HUES6 (cell line): ENCODE data around the gene SEPSECS.
"Not testable (repeated sequence)": the region's sequence is repeated elsewhere in the genome, so short reads cannot be mapped to it uniquely, and the experiment has no call there.

ENCODE experiments used
- H3K27ac ChIP-seq: 2 replicates; pipeline ENCODE4 v1.7.0; 2013; ENCODE audit warnings: low read depth, mild to moderate bottlenecking, low read length, inconsistent platforms
- H3K27me3 ChIP-seq: 2 replicates; pipeline ENCODE4 v1.6.1; 2013; ENCODE audit warnings: low read length; ENCODE audit not compliant: control insufficient read depth, insufficient read depth
- H3K36me3 ChIP-seq: 2 replicates; pipeline ENCODE4 v1.6.1; 2013; ENCODE audit warnings: low read length; ENCODE audit not compliant: control insufficient read depth, insufficient read depth
- H3K4me1 ChIP-seq: 2 replicates; pipeline ENCODE4 v1.6.1; 2013; ENCODE audit warnings: low read length; ENCODE audit not compliant: control insufficient read depth, insufficient read depth
- H3K4me3 ChIP-seq: 2 replicates; pipeline ENCODE4 v1.5.1; 2013; ENCODE audit warnings: low read depth, low read length
- H3K9ac ChIP-seq: one replicate; pipeline ENCODE4 v1.6.1; 2013; ENCODE audit warnings: mild to moderate bottlenecking, low read length
- H3K9me3 ChIP-seq: 2 replicates; pipeline ENCODE4 v1.6.1; 2013; ENCODE audit warnings: low read depth, low read length; ENCODE audit not compliant: control insufficient read depth, insufficient read depth

The SEPSECS gene

DNA sequence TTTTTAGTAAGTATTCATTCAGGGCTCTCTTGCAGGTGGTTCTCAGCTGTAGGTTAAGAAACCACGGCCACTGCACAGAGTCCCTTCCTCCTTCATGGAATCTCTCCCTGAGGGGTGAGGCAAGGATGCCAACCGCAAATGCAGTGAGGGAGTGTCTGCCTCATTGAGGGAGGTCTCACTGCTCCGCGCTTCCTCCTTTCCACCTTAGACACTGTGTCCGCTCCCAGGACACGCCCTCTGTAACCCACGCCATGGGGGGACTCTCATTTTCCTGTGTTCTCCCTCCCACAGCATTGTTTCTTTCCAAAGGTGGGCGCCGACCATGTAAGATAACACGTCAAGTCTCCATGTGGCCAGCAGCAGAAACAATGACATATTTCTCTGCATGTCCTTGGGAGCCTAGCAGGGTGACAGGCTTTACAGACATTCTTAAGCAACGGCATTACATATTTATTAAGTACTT is 63.2 kb downstream of the SEPSECS start:
- Histone ChIP-seq H3K9me3 (peaks cover 23% of the 10 kb centered on the region), H3K4me1 (peaks cover 11% of the 10 kb centered on the region), H3K27me3 (no peaks in the 10 kb centered on the region), H3K9ac (no peak overlapping the region), H3K4me3 (no peak overlapping the region), H3K27ac (no peak overlapping the region), H3K36me3 (no peaks in the 10 kb centered on the region)

- Histone ChIP-seq H3K27me3 (no peaks in the 10 kb centered on the region), H3K4me3 (no peak overlapping the region), H3K36me3 (no peaks in the 10 kb centered on the region), H3K27ac (no peak overlapping the region), H3K9me3 (peaks cover 17% of the 10 kb centered on the region), H3K4me1 (peaks cover 15% of the 10 kb centered on the region), H3K9ac (no peak overlapping the region)
Observed at GRCh38 chr4:25096251-25096980, 63.8 kb downstream of the SEPSECS start.

DNA sequence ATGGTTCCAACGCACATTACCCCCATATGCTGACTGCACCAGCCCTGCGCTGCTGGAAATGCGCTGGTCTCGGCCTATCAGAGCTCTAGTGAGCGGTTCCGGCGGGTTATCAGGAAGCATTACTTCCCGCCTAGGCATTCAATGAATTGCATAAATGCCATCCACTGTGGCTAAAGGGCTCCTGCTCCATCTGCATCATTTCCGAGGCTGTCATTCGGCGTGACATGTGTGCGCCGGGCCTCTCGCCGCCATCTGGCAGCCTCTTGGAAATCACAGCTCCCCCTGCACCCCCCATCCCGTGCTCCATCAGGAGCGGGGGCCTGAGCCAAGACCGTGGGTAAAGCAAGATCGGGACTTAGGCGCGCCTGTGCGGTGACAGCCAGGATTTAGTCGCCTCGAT is 64.4 kb downstream of the SEPSECS start:
- no peak overlapping the region for H3K9ac ChIP-seq
- no peak overlapping the region for H3K27ac ChIP-seq
- no peaks in the 10 kb centered on the region for H3K27me3 ChIP-seq
- H3K4me3 ChIP-seq = no peak overlapping the region
- H3K4me1 ChIP-seq = peaks cover 15% of the 10 kb centered on the region
- H3K36me3 ChIP-seq = no peaks in the 10 kb centered on the region
- H3K9me3 ChIP-seq = peaks cover 17% of the 10 kb centered on the region

DNA sequence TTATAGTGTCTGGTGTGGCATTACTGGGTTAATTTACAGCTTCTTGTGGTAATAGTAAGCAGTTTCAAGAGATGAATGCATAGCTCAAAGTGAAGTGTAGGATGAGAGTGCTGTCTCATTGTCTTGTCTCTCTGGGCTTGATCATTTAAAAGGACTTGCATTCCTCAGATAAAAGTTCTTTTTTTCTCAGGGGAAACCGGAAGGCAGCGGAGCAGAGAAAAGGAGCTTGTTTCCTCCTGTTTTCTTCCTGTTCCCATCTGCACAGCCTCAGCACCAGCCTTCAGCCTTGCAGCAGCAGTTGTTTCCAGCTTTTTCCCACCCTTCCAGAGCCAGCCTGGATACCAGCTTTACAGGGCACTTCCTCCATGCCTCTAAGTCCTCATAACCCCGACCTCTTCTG is 68.1 kb downstream of the SEPSECS start:
- Histone ChIP-seq H3K27ac (no peak overlapping the region), H3K4me1 (peaks cover 12% of the 10 kb centered on the region), H3K27me3 (no peaks in the 10 kb centered on the region), H3K9ac (no peak overlapping the region), H3K4me3 (no peak overlapping the region), H3K36me3 (no peaks in the 10 kb centered on the region), H3K9me3 (peaks cover 17% of the 10 kb centered on the region)

DNA sequence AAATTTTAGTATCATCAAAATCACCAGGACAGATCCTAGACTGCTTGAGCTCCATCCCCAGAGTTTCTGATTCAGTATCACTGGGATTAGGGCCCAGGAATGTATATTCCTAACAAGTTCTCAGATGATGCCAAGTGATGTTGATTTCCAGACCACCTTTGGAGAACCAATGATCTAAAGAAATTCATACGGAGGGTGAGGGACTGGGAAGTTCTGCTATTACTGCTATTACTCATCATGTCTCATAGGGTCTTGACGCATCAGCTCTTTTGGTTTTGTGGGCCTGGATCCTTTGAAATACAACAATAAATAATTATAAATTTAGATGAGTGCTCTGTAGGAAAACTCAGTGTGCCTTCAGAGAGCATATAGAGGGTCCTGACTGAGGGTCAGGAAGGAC is 69.7 kb downstream of the SEPSECS start:
- Histone ChIP-seq H3K9ac (no peak overlapping the region), H3K4me3 (no peak overlapping the region), H3K27me3 (no peaks in the 10 kb centered on the region)

GRCh38 chr4:25089051-25089763 is 71.0 kb downstream of the SEPSECS start:
- H3K27me3 ChIP-seq = no peaks in the 10 kb centered on the region
- H3K27ac ChIP-seq = no peak overlapping the region
- H3K36me3 ChIP-seq = no peaks in the 10 kb centered on the region
- peaks cover 13% of the 10 kb centered on the region for H3K9me3 ChIP-seq
- peaks cover 8% of the 10 kb centered on the region for H3K4me1 ChIP-seq
- no peak overlapping the region for H3K9ac ChIP-seq
- H3K4me3 ChIP-seq = no peak overlapping the region

More for the DNA sequence above, 69.7 kb downstream of the SEPSECS start:
- Histone ChIP-seq H3K9me3 (peaks cover 17% of the 10 kb centered on the region), H3K36me3 (no peaks in the 10 kb centered on the region), H3K4me1 (peaks cover 10% of the 10 kb centered on the region), H3K27ac (no peak overlapping the region)

GRCh38 chr4:25088093-25088952 is 71.9 kb downstream of the SEPSECS start:
- Histone ChIP-seq H3K9ac (no peak overlapping the region), H3K4me3 (no peak overlapping the region), H3K9me3 (peaks cover 4% of the 10 kb centered on the region), H3K27ac (no peak overlapping the region), H3K27me3 (no peaks in the 10 kb centered on the region), H3K4me1 (peaks cover 8% of the 10 kb centered on the region), H3K36me3 (no peaks in the 10 kb centered on the region)

GRCh38 chr4:25085671-25086070 is 74.6 kb downstream of the SEPSECS start:
- Histone ChIP-seq H3K9me3 (no peaks in the 10 kb centered on the region), H3K27me3 (no peaks in the 10 kb centered on the region), H3K36me3 (no peaks in the 10 kb centered on the region), H3K4me3 (no peak overlapping the region), H3K4me1 (no peaks in the 10 kb centered on the region; the same call in 1 of the 2 replicates), H3K27ac (no peak overlapping the region), H3K9ac (no peak overlapping the region)

DNA sequence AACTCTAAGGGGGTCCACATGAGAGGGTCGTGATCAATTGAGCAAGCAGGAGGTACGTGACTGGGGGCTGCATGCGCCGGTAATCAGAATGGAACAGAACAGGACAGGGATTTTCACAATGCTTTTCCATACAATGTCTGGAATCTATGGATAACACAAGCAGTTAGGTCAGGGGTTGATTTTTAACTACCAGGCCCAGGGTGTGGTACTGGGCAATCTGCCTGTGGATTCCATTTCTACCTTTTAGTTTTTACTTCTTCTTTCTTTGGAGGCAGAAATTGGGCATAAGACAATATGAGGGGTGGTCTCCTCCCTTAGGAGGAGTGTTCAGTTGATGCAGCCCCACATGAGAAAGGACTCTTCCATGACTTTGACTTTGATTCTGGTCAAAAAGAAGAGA is 76.8 kb downstream of the SEPSECS start:
- H3K27me3 ChIP-seq, H3K27ac ChIP-seq, H3K4me1 ChIP-seq: not testable (repeated sequence)

DNA sequence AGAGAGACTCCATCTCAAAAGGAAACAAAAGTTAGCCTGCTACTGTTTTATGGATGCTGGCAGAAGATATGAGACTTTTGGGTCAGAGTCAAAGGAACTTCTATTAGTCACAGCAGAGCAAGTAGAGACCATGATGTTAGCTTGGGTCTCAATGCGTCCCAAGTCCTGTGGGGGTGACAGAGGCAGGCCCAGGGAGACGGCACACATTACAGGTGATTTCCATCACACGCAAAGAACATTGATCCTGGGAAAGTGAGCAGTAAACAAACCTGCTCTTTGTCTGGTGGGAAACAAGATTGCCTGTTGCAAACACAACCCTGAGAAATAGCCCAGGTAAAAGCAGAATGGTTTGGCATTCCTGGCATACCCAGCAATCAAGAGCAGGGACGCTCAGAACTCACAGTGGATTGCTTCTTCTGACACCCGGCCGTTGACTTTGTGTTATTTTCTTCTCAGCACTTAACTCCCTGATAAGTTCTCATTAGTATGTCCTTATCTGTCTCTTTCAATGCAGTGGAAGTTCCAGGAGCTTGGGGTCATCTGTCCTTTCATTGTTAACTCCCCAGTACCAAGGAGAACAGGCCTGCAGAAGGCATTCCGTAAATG is 78.3 kb downstream of the SEPSECS start:
- Histone ChIP-seq H3K9me3 (peaks cover 9% of the 10 kb centered on the region; the same call in 1 of the 2 replicates), H3K36me3 (no peaks in the 10 kb centered on the region), H3K9ac (no peak overlapping the region), H3K4me3 (no peak overlapping the region), H3K4me1 (no peaks in the 10 kb centered on the region; the same call in 1 of the 2 replicates), H3K27ac (no peak overlapping the region), H3K27me3 (no peaks in the 10 kb centered on the region)

More for the DNA sequence above, 76.8 kb downstream of the SEPSECS start:
- not testable (repeated sequence) for H3K36me3 ChIP-seq, H3K4me3 ChIP-seq, H3K9ac ChIP-seq, H3K9me3 ChIP-seq
